ENCODE results near the gene TLE4.

The TLE4 gene

GRCh38 chr9:79555474-79556089, 16.2 kb upstream of the TLE4 start:
- Histone ChIP-seq H3K27ac (no peak overlapping the region), H3K9ac (no peak overlapping the region)

GRCh38 chr9:79559495-79560181, 12.1 kb upstream of the TLE4 start:
- Histone ChIP-seq H3K79me2 (no peaks in the 10 kb centered on the region), H3K4me3 (ENCODE audit: low read depth, low read length) (no peak overlapping the region), H3K4me2 (ENCODE audit: low read length) (no peak overlapping the region), H3K9me3 (ENCODE audit: control insufficient read depth, low read length) (no peaks in the 10 kb centered on the region), H3K27me3 (ENCODE audit: control insufficient read depth, insufficient read depth, low read length) (no peaks in the 10 kb centered on the region), H3K36me3 (ENCODE audit: control insufficient read depth, insufficient read depth, low read length) (no peaks in the 10 kb centered on the region), H3K27ac (no peak overlapping the region), H3K9ac (no peak overlapping the region), H2AFZ (no peak overlapping the region), H3K4me1 (peaks cover 5% of the 10 kb centered on the region)
- no peak for TF ChIP-seq CTCF (IDR thresholded peaks at IDR 0.05)

More at GRCh38 chr9:79555474-79556089, 16.2 kb upstream of the TLE4 start:
- no peak for TF ChIP-seq CTCF (IDR thresholded peaks at IDR 0.05)
- no peak overlapping the region for H3K4me2 ChIP-seq (ENCODE audit: low read length)
- no peak overlapping the region for H3K4me3 ChIP-seq (ENCODE audit: low read depth, low read length)
- peaks cover 5% of the 10 kb centered on the region for H3K4me1 ChIP-seq
- H3K36me3 ChIP-seq (ENCODE audit: control insufficient read depth, insufficient read depth, low read length), result no peaks in the 10 kb centered on the region
- H3K79me2 ChIP-seq, result no peaks in the 10 kb centered on the region
- H2AFZ ChIP-seq, result no peak overlapping the region
- no peaks in the 10 kb centered on the region for H3K9me3 ChIP-seq (ENCODE audit: control insufficient read depth, low read length)
- H3K27me3 ChIP-seq (ENCODE audit: control insufficient read depth, insufficient read depth, low read length), result no peaks in the 10 kb centered on the region

- no peaks in the 10 kb centered on the region for H3K27me3 ChIP-seq (ENCODE audit: control insufficient read depth, insufficient read depth, low read length)
- H3K4me3 ChIP-seq (ENCODE audit: low read depth, low read length), result no peak overlapping the region
- no peaks in the 10 kb centered on the region for H3K9me3 ChIP-seq (ENCODE audit: control insufficient read depth, low read length)
- no peak for TF ChIP-seq CTCF (IDR thresholded peaks at IDR 0.05)
- no peak overlapping the region for H2AFZ ChIP-seq
- H3K9ac ChIP-seq, result no peak overlapping the region
- H3K36me3 ChIP-seq (ENCODE audit: control insufficient read depth, insufficient read depth, low read length), result no peaks in the 10 kb centered on the region
- H3K79me2 ChIP-seq, result no peaks in the 10 kb centered on the region
- H3K4me1 ChIP-seq, result peaks cover 5% of the 10 kb centered on the region
- no peak overlapping the region for H3K27ac ChIP-seq
- H3K4me2 ChIP-seq (ENCODE audit: low read length), result no peak overlapping the region
Observed at GRCh38 chr9:79562749-79563386, 8.9 kb upstream of the TLE4 start.

- no peak for TF ChIP-seq CTCF (IDR thresholded peaks at IDR 0.05)
Observed at GRCh38 chr9:79564105-79564504, 7.7 kb upstream of the TLE4 start.

More at GRCh38 chr9:79564105-79564504, 7.7 kb upstream of the TLE4 start:
- Histone ChIP-seq H3K9ac (no peak overlapping the region), H3K27ac (no peak overlapping the region), H3K9me3 (ENCODE audit: control insufficient read depth, low read length) (no peaks in the 10 kb centered on the region), H3K4me1 (peaks cover 5% of the 10 kb centered on the region), H3K4me3 (ENCODE audit: low read depth, low read length) (no peak overlapping the region), H3K27me3 (ENCODE audit: control insufficient read depth, insufficient read depth, low read length) (no peaks in the 10 kb centered on the region), H3K4me2 (ENCODE audit: low read length) (no peak overlapping the region), H3K79me2 (no peaks in the 10 kb centered on the region), H3K36me3 (ENCODE audit: control insufficient read depth, insufficient read depth, low read length) (no peaks in the 10 kb centered on the region), H2AFZ (no peak overlapping the region)
